GM23338 (cell line): Measurements from ENCODE around the gene CLPTM1L. TPM values are rescaled to one million over a fixed set of nuclear protein-coding genes. Genes with fewer than 3 reads are reported as not detected.

Experiments
- ATAC-seq: fragments of 200-7000 bp; cut with Tn5 transposase; 3 replicates; pipeline ENCODE4 v1.9.1; 2020
- DNase-seq: peaks from one replicate; pipeline ENCODE4 v3.0.0-alpha.2; 2015; ENCODE audit warnings: low spot score
- H2AFZ ChIP-seq: fragments of 200-600 bp; sonication (generic); 2 replicates; pipeline ENCODE4 v1.8.0; 2016; ENCODE audit warnings: antibody characterized with exemption, mild to moderate bottlenecking, moderate library complexity
- H3F3A ChIP-seq: fragments of 200-600 bp; sonication (generic); replicated peaks from 2 replicates; pipeline ENCODE4 v1.8.0; 2017; ENCODE audit warnings: antibody characterized with exemption, mixed run types, low read depth
- H3K27ac ChIP-seq: fragments of 200-600 bp; sonication (generic); 2 replicates; pipeline ENCODE4 v1.6.1; 2016; ENCODE audit warnings: low read depth
- H3K27me3 ChIP-seq: fragments of 200-600 bp; sonication (generic); 2 replicates; pipeline ENCODE4 v1.8.0; 2016; ENCODE audit warnings: mild to moderate bottlenecking, mixed run types, moderate library complexity; ENCODE audit not compliant: insufficient read depth
- H3K36me3 ChIP-seq: fragments of 200-600 bp; sonication (generic); 2 replicates; pipeline ENCODE4 v1.8.0; 2016; ENCODE audit warnings: mild to moderate bottlenecking; ENCODE audit not compliant: insufficient read depth
- H3K4me1 ChIP-seq: fragments of 200-600 bp; sonication (generic); 2 replicates; pipeline ENCODE4 v1.8.0; 2016; ENCODE audit warnings: mild to moderate bottlenecking, moderate library complexity; ENCODE audit not compliant: insufficient read depth
- H3K4me2 ChIP-seq: fragments of 200-600 bp; sonication (generic); 2 replicates; pipeline ENCODE4 v1.7.1; 2017; ENCODE audit warnings: mixed run types
- H3K4me3 ChIP-seq: fragments of 200-600 bp; sonication (generic); 2 replicates; pipeline ENCODE4 v1.6.1; 2016; ENCODE audit warnings: mixed run types
- H3K79me2 ChIP-seq: fragments of 200-600 bp; sonication (generic); replicated peaks from 2 replicates; pipeline ENCODE4 v1.8.0; 2017; ENCODE audit warnings: mild to moderate bottlenecking; ENCODE audit not compliant: insufficient read depth
- H3K9me2 ChIP-seq: fragments of 200-600 bp; sonication (generic); 2 replicates; pipeline ENCODE4 v1.8.0; 2017; ENCODE audit not compliant: insufficient read depth
- H4K20me1 ChIP-seq: fragments of 200-600 bp; sonication (generic); replicated peaks from 2 replicates; pipeline ENCODE4 v1.8.0; 2017; ENCODE audit warnings: mild to moderate bottlenecking; ENCODE audit not compliant: insufficient read depth
- H3K27ac Mint-ChIP-seq: 2 replicates; pipeline ENCODE4 v1.8.0; 2020; ENCODE audit warnings: inconsistent platforms, mild to moderate bottlenecking, moderate library complexity, mixed read lengths
- H3K27me3 Mint-ChIP-seq: 3 replicates; pipeline ENCODE4 v1.8.0; 2022; ENCODE audit warnings: low read depth, mild to moderate bottlenecking, moderate library complexity, mixed read lengths, inconsistent platforms; ENCODE audit not compliant: insufficient read depth, poor library complexity
- H3K36me3 Mint-ChIP-seq: 3 replicates; pipeline ENCODE4 v1.8.0; 2021; ENCODE audit warnings: low read depth, mild to moderate bottlenecking, inconsistent platforms, moderate library complexity, mixed read lengths
- H3K4me1 Mint-ChIP-seq: 3 replicates; pipeline ENCODE4 v1.8.0; 2020; ENCODE audit warnings: mild to moderate bottlenecking, inconsistent platforms, mixed read lengths
- H3K4me3 Mint-ChIP-seq: 3 replicates; pipeline ENCODE4 v1.8.0; 2021; ENCODE audit warnings: moderate library complexity, mild to moderate bottlenecking, inconsistent platforms, mixed read lengths
- H3K9me3 Mint-ChIP-seq: 3 replicates; pipeline ENCODE4 v1.8.0; 2020; ENCODE audit warnings: moderate library complexity, mild to moderate bottlenecking, inconsistent platforms, mixed read lengths
- CREB1 ChIP-seq: fragments of 250-450 bp; sonication (Bioruptor Pico); IDR thresholded peaks from 2 replicates; pipeline ENCODE4 v1.5.0; 2020; ENCODE audit warnings: low read depth, mild to moderate bottlenecking, moderate library complexity
- EZH2 ChIP-seq: fragments of 200-600 bp; sonication (generic); IDR thresholded peaks from one replicate; pipeline ENCODE4 v1.8.0; 2017; ENCODE audit warnings: antibody characterized with exemption, mild to moderate bottlenecking, low read depth; ENCODE audit not compliant: unreplicated experiment
- EZH2phosphoT487 ChIP-seq: fragments of 200-600 bp; sonication (generic); IDR thresholded peaks from one replicate; pipeline ENCODE4 v1.8.1; 2018; ENCODE audit warnings: antibody characterized with exemption; ENCODE audit not compliant: unreplicated experiment
- JUNB ChIP-seq: IDR thresholded peaks from one replicate; pipeline ENCODE4 v1.6.1; 2016; ENCODE audit warnings: antibody characterized with exemption; ENCODE audit not compliant: unreplicated experiment
- NANOG ChIP-seq: IDR thresholded peaks from 2 replicates; pipeline ENCODE4 v1.6.1; 2016; ENCODE audit warnings: antibody characterized with exemption, borderline replicate concordance
- POLR2AphosphoS5 ChIP-seq: IDR thresholded peaks from 2 replicates; pipeline ENCODE4 v1.6.1; 2016; ENCODE audit warnings: antibody characterized with exemption, low read depth
- STAT1 ChIP-seq: IDR thresholded peaks from one replicate; pipeline ENCODE4 v1.6.1; 2016; ENCODE audit warnings: antibody characterized with exemption; ENCODE audit not compliant: unreplicated experiment
- ZNF114 ChIP-seq: fragments of 250-450 bp; sonication (Bioruptor Pico); IDR thresholded peaks from 2 replicates; pipeline ENCODE4 v1.5.0; 2020; ENCODE audit warnings: mild to moderate bottlenecking, moderate library complexity
- ZNF331 ChIP-seq: fragments of 250-450 bp; sonication (Bioruptor Pico); IDR thresholded peaks from 2 replicates; pipeline ENCODE4 v1.5.0; 2020; ENCODE audit warnings: low read depth, mild to moderate bottlenecking, moderate library complexity
- polyA plus RNA-seq: library from polyadenylated mRNA; unstranded; fragments of >200 nt; fragmentation: Nextera tagmentation; extraction: Ambion mirVana; gene quantifications from 2 replicates; pipeline ENCODE4 v1.2.1, GENCODE V29; 2016
- total RNA-seq: library from RNA; depleted of rRNA; stranded (reverse); fragments of >200 nt; shearing (Covaris generic); gene quantifications from 2 replicates; pipeline ENCODE4 v1.2.3, GENCODE V29; 2014
- TF ChIP-seq, protein P1 (sequence below): IDR thresholded peaks from one replicate; pipeline ENCODE4 v1.6.1; 2018; ENCODE audit warnings: antibody characterized with exemption; ENCODE audit not compliant: unreplicated experiment
- TF ChIP-seq, protein P2 (sequence below): fragments of 250-450 bp; sonication (Bioruptor Pico); IDR thresholded peaks from 2 replicates; pipeline ENCODE4 v1.5.0; 2020; ENCODE audit warnings: mild to moderate bottlenecking, moderate library complexity
- TF ChIP-seq, protein P3 (sequence below), 2 experiments: fragments of 200-600 bp in 1 of 2; sonication (generic) in 1 of 2; conservative IDR thresholded peaks; 2 replicates each; pipeline versions ENCODE4 v1.5.1 to v1.6.1; 2016 to 2017; ENCODE audit warnings: antibody characterized with exemption in 2 of 2, low read depth in 2 of 2, mild to moderate bottlenecking in 2 of 2, moderate library complexity in 1 of 2
- TF ChIP-seq, protein P4 (sequence below): IDR thresholded peaks from 2 replicates; pipeline ENCODE4 v1.6.1; 2016; ENCODE audit warnings: antibody characterized with exemption

Gene CLPTM1L
- total and polyA plus RNA-seq, 2 experiments from 2014 or later, result 39.9 to 110 TPM

DNA sequence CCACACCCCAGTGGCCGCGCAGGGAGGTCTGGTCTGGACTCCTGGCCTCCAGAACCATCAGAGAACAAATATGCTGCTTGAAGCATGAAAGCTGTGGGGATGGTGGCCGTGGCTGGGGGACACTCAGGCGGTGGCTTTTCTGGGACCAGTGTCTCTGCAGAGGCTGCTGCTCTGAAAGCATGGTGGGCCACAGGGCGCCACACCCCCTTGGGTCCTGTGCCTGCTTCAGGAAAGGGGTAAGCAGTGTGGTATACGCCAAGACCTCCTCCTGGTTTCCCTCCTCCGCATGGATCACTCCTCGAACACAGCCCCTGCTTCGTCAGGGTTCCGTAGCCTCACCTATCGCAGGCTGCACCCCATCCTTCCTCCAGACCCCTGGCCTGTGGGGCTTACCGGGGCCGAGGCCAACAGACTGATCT is 30.3 kb downstream of the CLPTM1L start:
- H3K9me2 ChIP-seq, result 0 out of 2 replicates have a peak, but pooled peaks cover 2% of the 10 kb centered on the region
- TF ChIP-seq CREB1 (CRISPR knock-in tag) (no peak), EZH2phosphoT487 (no peak), EZH2 (no peak), JUNB (no peak), ZNF114 (CRISPR knock-in tag) (no peak), ZNF331 (CRISPR knock-in tag) (no peak), NANOG (no peak), POLR2AphosphoS5 (no peak), STAT1 (no peak)
- TF ChIP-seq, protein P1, sequence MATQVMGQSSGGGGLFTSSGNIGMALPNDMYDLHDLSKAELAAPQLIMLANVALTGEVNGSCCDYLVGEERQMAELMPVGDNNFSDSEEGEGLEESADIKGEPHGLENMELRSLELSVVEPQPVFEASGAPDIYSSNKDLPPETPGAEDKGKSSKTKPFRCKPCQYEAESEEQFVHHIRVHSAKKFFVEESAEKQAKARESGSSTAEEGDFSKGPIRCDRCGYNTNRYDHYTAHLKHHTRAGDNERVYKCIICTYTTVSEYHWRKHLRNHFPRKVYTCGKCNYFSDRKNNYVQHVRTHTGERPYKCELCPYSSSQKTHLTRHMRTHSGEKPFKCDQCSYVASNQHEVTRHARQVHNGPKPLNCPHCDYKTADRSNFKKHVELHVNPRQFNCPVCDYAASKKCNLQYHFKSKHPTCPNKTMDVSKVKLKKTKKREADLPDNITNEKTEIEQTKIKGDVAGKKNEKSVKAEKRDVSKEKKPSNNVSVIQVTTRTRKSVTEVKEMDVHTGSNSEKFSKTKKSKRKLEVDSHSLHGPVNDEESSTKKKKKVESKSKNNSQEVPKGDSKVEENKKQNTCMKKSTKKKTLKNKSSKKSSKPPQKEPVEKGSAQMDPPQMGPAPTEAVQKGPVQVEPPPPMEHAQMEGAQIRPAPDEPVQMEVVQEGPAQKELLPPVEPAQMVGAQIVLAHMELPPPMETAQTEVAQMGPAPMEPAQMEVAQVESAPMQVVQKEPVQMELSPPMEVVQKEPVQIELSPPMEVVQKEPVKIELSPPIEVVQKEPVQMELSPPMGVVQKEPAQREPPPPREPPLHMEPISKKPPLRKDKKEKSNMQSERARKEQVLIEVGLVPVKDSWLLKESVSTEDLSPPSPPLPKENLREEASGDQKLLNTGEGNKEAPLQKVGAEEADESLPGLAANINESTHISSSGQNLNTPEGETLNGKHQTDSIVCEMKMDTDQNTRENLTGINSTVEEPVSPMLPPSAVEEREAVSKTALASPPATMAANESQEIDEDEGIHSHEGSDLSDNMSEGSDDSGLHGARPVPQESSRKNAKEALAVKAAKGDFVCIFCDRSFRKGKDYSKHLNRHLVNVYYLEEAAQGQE, result no peak
- TF ChIP-seq, protein P2, sequence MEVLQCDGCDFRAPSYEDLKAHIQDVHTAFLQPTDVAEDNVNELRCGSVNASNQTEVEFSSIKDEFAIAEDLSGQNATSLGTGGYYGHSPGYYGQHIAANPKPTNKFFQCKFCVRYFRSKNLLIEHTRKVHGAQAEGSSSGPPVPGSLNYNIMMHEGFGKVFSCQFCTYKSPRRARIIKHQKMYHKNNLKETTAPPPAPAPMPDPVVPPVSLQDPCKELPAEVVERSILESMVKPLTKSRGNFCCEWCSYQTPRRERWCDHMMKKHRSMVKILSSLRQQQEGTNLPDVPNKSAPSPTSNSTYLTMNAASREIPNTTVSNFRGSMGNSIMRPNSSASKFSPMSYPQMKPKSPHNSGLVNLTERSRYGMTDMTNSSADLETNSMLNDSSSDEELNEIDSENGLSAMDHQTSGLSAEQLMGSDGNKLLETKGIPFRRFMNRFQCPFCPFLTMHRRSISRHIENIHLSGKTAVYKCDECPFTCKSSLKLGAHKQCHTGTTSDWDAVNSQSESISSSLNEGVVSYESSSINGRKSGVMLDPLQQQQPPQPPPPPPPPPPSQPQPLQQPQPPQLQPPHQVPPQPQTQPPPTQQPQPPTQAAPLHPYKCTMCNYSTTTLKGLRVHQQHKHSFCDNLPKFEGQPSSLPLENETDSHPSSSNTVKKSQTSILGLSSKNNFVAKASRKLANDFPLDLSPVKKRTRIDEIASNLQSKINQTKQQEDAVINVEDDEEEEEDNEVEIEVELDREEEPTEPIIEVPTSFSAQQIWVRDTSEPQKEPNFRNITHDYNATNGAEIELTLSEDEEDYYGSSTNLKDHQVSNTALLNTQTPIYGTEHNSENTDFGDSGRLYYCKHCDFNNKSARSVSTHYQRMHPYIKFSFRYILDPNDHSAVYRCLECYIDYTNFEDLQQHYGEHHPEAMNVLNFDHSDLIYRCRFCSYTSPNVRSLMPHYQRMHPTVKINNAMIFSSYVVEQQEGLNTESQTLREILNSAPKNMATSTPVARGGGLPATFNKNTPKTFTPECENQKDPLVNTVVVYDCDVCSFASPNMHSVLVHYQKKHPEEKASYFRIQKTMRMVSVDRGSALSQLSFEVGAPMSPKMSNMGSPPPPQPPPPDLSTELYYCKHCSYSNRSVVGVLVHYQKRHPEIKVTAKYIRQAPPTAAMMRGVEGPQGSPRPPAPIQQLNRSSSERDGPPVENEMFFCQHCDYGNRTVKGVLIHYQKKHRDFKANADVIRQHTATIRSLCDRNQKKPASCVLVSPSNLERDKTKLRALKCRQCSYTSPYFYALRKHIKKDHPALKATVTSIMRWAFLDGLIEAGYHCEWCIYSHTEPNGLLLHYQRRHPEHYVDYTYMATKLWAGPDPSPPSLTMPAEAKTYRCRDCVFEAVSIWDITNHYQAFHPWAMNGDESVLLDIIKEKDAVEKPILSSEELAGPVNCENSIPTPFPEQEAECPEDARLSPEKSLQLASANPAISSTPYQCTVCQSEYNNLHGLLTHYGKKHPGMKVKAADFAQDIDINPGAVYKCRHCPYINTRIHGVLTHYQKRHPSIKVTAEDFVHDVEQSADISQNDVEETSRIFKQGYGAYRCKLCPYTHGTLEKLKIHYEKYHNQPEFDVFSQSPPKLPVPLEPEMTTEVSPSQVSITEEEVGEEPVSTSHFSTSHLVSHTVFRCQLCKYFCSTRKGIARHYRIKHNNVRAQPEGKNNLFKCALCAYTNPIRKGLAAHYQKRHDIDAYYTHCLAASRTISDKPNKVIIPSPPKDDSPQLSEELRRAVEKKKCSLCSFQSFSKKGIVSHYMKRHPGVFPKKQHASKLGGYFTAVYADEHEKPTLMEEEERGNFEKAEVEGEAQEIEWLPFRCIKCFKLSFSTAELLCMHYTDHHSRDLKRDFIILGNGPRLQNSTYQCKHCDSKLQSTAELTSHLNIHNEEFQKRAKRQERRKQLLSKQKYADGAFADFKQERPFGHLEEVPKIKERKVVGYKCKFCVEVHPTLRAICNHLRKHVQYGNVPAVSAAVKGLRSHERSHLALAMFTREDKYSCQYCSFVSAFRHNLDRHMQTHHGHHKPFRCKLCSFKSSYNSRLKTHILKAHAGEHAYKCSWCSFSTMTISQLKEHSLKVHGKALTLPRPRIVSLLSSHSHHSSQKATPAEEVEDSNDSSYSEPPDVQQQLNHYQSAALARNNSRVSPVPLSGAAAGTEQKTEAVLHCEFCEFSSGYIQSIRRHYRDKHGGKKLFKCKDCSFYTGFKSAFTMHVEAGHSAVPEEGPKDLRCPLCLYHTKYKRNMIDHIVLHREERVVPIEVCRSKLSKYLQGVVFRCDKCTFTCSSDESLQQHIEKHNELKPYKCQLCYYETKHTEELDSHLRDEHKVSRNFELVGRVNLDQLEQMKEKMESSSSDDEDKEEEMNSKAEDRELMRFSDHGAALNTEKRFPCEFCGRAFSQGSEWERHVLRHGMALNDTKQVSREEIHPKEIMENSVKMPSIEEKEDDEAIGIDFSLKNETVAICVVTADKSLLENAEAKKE (CRISPR knock-in tag), result no peak
- TF ChIP-seq, protein P3, sequence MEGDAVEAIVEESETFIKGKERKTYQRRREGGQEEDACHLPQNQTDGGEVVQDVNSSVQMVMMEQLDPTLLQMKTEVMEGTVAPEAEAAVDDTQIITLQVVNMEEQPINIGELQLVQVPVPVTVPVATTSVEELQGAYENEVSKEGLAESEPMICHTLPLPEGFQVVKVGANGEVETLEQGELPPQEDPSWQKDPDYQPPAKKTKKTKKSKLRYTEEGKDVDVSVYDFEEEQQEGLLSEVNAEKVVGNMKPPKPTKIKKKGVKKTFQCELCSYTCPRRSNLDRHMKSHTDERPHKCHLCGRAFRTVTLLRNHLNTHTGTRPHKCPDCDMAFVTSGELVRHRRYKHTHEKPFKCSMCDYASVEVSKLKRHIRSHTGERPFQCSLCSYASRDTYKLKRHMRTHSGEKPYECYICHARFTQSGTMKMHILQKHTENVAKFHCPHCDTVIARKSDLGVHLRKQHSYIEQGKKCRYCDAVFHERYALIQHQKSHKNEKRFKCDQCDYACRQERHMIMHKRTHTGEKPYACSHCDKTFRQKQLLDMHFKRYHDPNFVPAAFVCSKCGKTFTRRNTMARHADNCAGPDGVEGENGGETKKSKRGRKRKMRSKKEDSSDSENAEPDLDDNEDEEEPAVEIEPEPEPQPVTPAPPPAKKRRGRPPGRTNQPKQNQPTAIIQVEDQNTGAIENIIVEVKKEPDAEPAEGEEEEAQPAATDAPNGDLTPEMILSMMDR (conservative IDR thresholded peaks at IDR 0.05; ENCODE audit: low read depth in 2 of 2), result no peak
- TF ChIP-seq, protein P4, sequence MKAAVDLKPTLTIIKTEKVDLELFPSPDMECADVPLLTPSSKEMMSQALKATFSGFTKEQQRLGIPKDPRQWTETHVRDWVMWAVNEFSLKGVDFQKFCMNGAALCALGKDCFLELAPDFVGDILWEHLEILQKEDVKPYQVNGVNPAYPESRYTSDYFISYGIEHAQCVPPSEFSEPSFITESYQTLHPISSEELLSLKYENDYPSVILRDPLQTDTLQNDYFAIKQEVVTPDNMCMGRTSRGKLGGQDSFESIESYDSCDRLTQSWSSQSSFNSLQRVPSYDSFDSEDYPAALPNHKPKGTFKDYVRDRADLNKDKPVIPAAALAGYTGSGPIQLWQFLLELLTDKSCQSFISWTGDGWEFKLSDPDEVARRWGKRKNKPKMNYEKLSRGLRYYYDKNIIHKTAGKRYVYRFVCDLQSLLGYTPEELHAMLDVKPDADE, result no peak
- H3K36me3 ChIP-seq, result no peaks in the 10 kb centered on the region
- ATAC-seq (no peak), DNase-seq (no peak)
- H3K27me3 ChIP-seq, result no peaks in the 10 kb centered on the region
- Mint-ChIP-seq H3K27ac (no peak overlapping the region), H3K4me3 (no peak overlapping the region), H3K27me3 (peaks cover 16% of the 10 kb centered on the region), H3K4me1 (peaks cover 35% of the 10 kb centered on the region), H3K9me3 (peaks cover 15% of the 10 kb centered on the region), H3K36me3 (peaks cover 25% of the 10 kb centered on the region; the same call in 2 of the 3 replicates)
- no peak overlapping the region for H3K27ac ChIP-seq
- H4K20me1 ChIP-seq, result no peaks in the 10 kb centered on the region; the same call in 1 of the 2 replicates
- no peak overlapping the region for H2AFZ ChIP-seq
- no peak overlapping the region for H3K4me2 ChIP-seq
- peaks cover 23% of the 10 kb centered on the region for H3K4me1 ChIP-seq
- peaks cover 27% of the 10 kb centered on the region; the same call in 1 of the 2 replicates for H3F3A ChIP-seq
- H3K79me2 ChIP-seq, result no peaks in the 10 kb centered on the region
- H3K4me3 ChIP-seq, result no peak overlapping the region
